Smooth muscle cell (in vitro differentiated cells): ENCODE measurements around the gene SLC22A8. TPM values are rescaled to one million over a fixed set of nuclear protein-coding genes. Genes with fewer than 3 reads are reported as not detected.
"Not testable (repeated sequence)": the region's sequence is repeated elsewhere in the genome, so short reads cannot be mapped to it uniquely, and the experiment has no call there.

Experiments
- DNase-seq: peaks from one replicate; lab custom pipeline; 2025; ENCODE audit not compliant: unreplicated experiment; lab: John Stamatoyannopoulos, UW
- H2AFZ ChIP-seq: fragments of 200-600 bp; sonication (generic); 2 replicates; pipeline ENCODE4 v1.6.0; 2016; ENCODE audit warnings: antibody characterized with exemption, low read depth, mild to moderate bottlenecking
- H3F3A ChIP-seq: fragments of 200-600 bp; sonication (generic); 2 replicates; pipeline ENCODE4 v1.6.0; 2017; ENCODE audit warnings: antibody characterized with exemption, low read depth
- H3K27ac ChIP-seq: fragments of 200-600 bp; sonication (generic); 2 replicates; pipeline ENCODE4 v1.5.1; 2016; ENCODE audit warnings: low read depth, mild to moderate bottlenecking
- H3K27me3 ChIP-seq: fragments of 200-600 bp; sonication (generic); 2 replicates; pipeline ENCODE4 v1.6.1; 2016; ENCODE audit warnings: low read depth, mild to moderate bottlenecking
- H3K36me3 ChIP-seq: fragments of 200-600 bp; sonication (generic); 2 replicates; pipeline ENCODE4 v1.5.1; 2016; ENCODE audit warnings: low read depth
- H3K4me1 ChIP-seq: fragments of 200-600 bp; sonication (generic); 2 replicates; pipeline ENCODE4 v1.5.1; 2016; ENCODE audit warnings: low read depth
- H3K4me2 ChIP-seq: fragments of 200-600 bp; sonication (generic); 2 replicates; pipeline ENCODE4 v1.6.0; 2016; ENCODE audit warnings: mild to moderate bottlenecking
- H3K4me3 ChIP-seq: fragments of 200-600 bp; sonication (generic); 2 replicates; pipeline ENCODE4 v1.5.1; 2016; ENCODE audit warnings: mild to moderate bottlenecking
- H3K79me2 ChIP-seq: fragments of 200-600 bp; sonication (generic); 2 replicates; pipeline ENCODE4 v1.6.0; 2016; ENCODE audit warnings: low read depth, mild to moderate bottlenecking
- H3K9ac ChIP-seq: fragments of 200-600 bp; sonication (generic); 2 replicates; pipeline ENCODE4 v1.6.0; 2016; ENCODE audit warnings: low read depth
- H3K9me3 ChIP-seq: fragments of 200-600 bp; sonication (generic); replicated peaks from 2 replicates; pipeline ENCODE4 v1.5.1; 2016; ENCODE audit warnings: low read depth
- H4K20me1 ChIP-seq: fragments of 200-600 bp; sonication (generic); 2 replicates; pipeline ENCODE4 v1.6.0; 2016; ENCODE audit warnings: low read depth
- WGBS: methylation state at CpG from one replicate; pipeline ENCODE4 v1.1.7; 2016; ENCODE audit warnings: low lambda C conversion rate; 5-methylcytosine and 5-hydroxymethylcytosine counted together
- polyA plus RNA-seq: library from polyadenylated mRNA; unstranded; fragments of >200 nt; fragmentation: Nextera tagmentation; extraction: Ambion mirVana; gene quantifications from 2 replicates; pipeline ENCODE4 v1.2.1, GENCODE V29; 2016
- total RNA-seq: library from RNA; depleted of rRNA; stranded (reverse); fragments of >200 nt; gene quantifications from 2 replicates; pipeline ENCODE4 v1.2.3, GENCODE V29; 2014
- TF ChIP-seq, protein P1 (sequence below): fragments of 200-600 bp; sonication (generic); IDR thresholded peaks from 2 replicates; pipeline ENCODE4 v1.5.1; 2017; ENCODE audit warnings: borderline replicate concordance, mild to moderate bottlenecking, antibody characterized with exemption; ENCODE audit not compliant: insufficient read depth, poor library complexity, severe bottlenecking

SLC22A8 gene
- total and polyA plus RNA-seq, 2 experiments from 2014 or later: not detected

DNA sequence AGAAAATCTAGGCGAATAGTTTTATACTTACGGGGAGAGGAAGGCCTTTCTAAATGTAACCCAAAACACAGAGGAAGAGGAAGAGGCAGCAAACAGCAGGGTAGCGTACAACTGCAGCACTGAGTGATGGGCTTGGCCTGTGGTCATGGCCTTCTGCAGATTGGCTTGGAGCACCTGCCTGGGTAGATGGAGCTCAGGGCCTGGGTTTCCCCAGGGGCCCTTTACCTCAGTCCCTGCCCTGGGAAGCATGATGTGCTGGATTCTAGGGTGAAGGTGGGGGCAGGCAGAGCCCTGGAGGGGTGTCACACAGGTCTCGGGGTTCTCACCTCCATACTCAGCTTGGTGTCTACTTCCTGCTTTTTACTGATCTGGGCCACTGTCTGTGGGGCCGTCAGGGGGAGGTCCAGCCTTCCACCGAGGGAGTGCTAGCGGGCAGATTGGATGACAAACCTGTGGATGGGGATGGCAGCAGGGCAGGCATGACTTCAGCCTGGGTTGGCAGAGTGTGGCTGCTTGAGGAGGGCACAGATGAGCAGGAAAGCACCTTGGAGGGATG, 66.8 kb downstream of the SLC22A8 start:
- no peak overlapping the region for H3K27ac ChIP-seq
- no peaks in the 10 kb centered on the region for H3F3A ChIP-seq
- H3K79me2 ChIP-seq: no peaks in the 10 kb centered on the region
- H3K9me3 ChIP-seq: no peaks in the 10 kb centered on the region
- no peaks in the 10 kb centered on the region for H3K4me1 ChIP-seq
- no peaks in the 10 kb centered on the region for H3K36me3 ChIP-seq
- no peak overlapping the region for H3K4me2 ChIP-seq
- no peak for DNase-seq
- no peak overlapping the region for H2AFZ ChIP-seq
- 92% methylated on average over 7 of the region's 7 CpGs for WGBS
- H3K27me3 ChIP-seq: no peaks in the 10 kb centered on the region
- no peaks in the 10 kb centered on the region for H4K20me1 ChIP-seq
- no peak overlapping the region for H3K4me3 ChIP-seq
- H3K9ac ChIP-seq: no peak overlapping the region
- TF ChIP-seq, protein P1, sequence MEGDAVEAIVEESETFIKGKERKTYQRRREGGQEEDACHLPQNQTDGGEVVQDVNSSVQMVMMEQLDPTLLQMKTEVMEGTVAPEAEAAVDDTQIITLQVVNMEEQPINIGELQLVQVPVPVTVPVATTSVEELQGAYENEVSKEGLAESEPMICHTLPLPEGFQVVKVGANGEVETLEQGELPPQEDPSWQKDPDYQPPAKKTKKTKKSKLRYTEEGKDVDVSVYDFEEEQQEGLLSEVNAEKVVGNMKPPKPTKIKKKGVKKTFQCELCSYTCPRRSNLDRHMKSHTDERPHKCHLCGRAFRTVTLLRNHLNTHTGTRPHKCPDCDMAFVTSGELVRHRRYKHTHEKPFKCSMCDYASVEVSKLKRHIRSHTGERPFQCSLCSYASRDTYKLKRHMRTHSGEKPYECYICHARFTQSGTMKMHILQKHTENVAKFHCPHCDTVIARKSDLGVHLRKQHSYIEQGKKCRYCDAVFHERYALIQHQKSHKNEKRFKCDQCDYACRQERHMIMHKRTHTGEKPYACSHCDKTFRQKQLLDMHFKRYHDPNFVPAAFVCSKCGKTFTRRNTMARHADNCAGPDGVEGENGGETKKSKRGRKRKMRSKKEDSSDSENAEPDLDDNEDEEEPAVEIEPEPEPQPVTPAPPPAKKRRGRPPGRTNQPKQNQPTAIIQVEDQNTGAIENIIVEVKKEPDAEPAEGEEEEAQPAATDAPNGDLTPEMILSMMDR: no peak

- H3K4me2 ChIP-seq, H3K4me3 ChIP-seq, DNase-seq: not testable (repeated sequence)
Observed at GRCh38 chr11:62945538-62945937, 70.1 kb downstream of the SLC22A8 start.

More at GRCh38 chr11:62945538-62945937, 70.1 kb downstream of the SLC22A8 start:
- not testable (repeated sequence) for H3K36me3 ChIP-seq, H3K27ac ChIP-seq, H3F3A ChIP-seq, H3K9ac ChIP-seq, H3K79me2 ChIP-seq, H3K9me3 ChIP-seq, H2AFZ ChIP-seq, H3K27me3 ChIP-seq, H4K20me1 ChIP-seq, H3K4me1 ChIP-seq
- 93% methylated on average over 10 of the region's 10 CpGs for WGBS

Other genes starting within 250 kb of the SLC22A8 start
- gene TAF6L, start 244.4 kb downstream of the SLC22A8 start, total RNA-seq: 10.5 and 11.9 TPM in 2 replicates
- gene TAF6L, start 244.4 kb downstream of the SLC22A8 start, polyA plus RNA-seq: 18.6 and 27.2 TPM in 2 replicates
- 96.0 and 103 TPM in 2 replicates for gene TMEM179B, start 228.4 kb downstream of the SLC22A8 start, total RNA-seq
- 113 and 125 TPM in 2 replicates for gene TMEM179B, start 228.4 kb downstream of the SLC22A8 start, polyA plus RNA-seq
- gene TMEM223, start 223.8 kb downstream of the SLC22A8 start, total RNA-seq: 43.2 and 47.8 TPM in 2 replicates
- gene TMEM223, start 223.8 kb downstream of the SLC22A8 start, polyA plus RNA-seq: 40.8 and 46.8 TPM in 2 replicates
- 33.4 and 35.4 TPM in 2 replicates for gene NXF1, start 210.4 kb downstream of the SLC22A8 start, total RNA-seq
- 46.5 and 78.8 TPM in 2 replicates for gene NXF1, start 210.4 kb downstream of the SLC22A8 start, polyA plus RNA-seq
- 44.6 and 52.6 TPM in 2 replicates for gene STX5, start 183.8 kb downstream of the SLC22A8 start, total RNA-seq
- gene STX5, start 183.8 kb downstream of the SLC22A8 start, polyA plus RNA-seq: 67.9 and 69.0 TPM in 2 replicates
- gene TEX54, start 183.0 kb downstream of the SLC22A8 start, total RNA-seq: not detected in 2 replicates
- 1.4 and 3.1 TPM in 2 replicates for gene TEX54, start 183.0 kb downstream of the SLC22A8 start, polyA plus RNA-seq
- 19.3 and 36.6 TPM in 2 replicates for gene WDR74, start 176.3 kb downstream of the SLC22A8 start, total RNA-seq
- 41.3 and 46.1 TPM in 2 replicates for gene WDR74, start 176.3 kb downstream of the SLC22A8 start, polyA plus RNA-seq
- 181 and 248 TPM in 2 replicates for gene SLC3A2, start 134.9 kb downstream of the SLC22A8 start, total RNA-seq
- gene SLC3A2, start 134.9 kb downstream of the SLC22A8 start, polyA plus RNA-seq: 179 and 291 TPM in 2 replicates
- not detected in 2 replicates for gene CHRM1, start 94.5 kb downstream of the SLC22A8 start, total RNA-seq
- not detected in 2 replicates for gene CHRM1, start 94.5 kb downstream of the SLC22A8 start, polyA plus RNA-seq
- not detected in 2 replicates for gene SLC22A6, start 30.9 kb downstream of the SLC22A8 start, total RNA-seq
- gene SLC22A6, start 30.9 kb downstream of the SLC22A8 start, polyA plus RNA-seq: not detected in 2 replicates
- not detected in 2 replicates for gene SLC22A24, start 128.4 kb upstream of the SLC22A8 start, total RNA-seq
- gene SLC22A24, start 128.4 kb upstream of the SLC22A8 start, polyA plus RNA-seq: not detected in 2 replicates
- not detected in 2 replicates for gene SLC22A25, start 227.8 kb upstream of the SLC22A8 start, total RNA-seq
- gene SLC22A25, start 227.8 kb upstream of the SLC22A8 start, polyA plus RNA-seq: not detected in 2 replicates